Naive thymus-derived CD4-positive, alpha-beta T cell (primary cell): Measurements from ENCODE around the gene KIF18B. TPM values are rescaled to one million over a fixed set of nuclear protein-coding genes. Genes with fewer than 3 reads are reported as not detected.

Experiments
- ATAC-seq: fragments of 150-1000 bp; cut with Tn5 transposase; 2 replicates; pipeline ENCODE4 v1.10.0; 2021; ENCODE audit warnings: mild to moderate bottlenecking, moderate library complexity
- CTCF ChIA-PET: fragments of 350-600 bp; sonication (Branson Sonifier 250); formaldehyde crosslinking; loops from one replicate; lab custom pipeline; 2021; ENCODE audit warnings: antibody characterized with exemption; lab: Charles Lee
- POLR2A ChIA-PET: fragments of 350-600 bp; sonication (Branson Sonifier 250); formaldehyde crosslinking; loops from one replicate; lab custom pipeline; 2021; ENCODE audit warnings: antibody characterized with exemption, inconsistent platforms; lab: Charles Lee
- DNase-seq, 9 donors: peaks; one replicate each; pipeline versions ENCODE4 v3.0.0 to v3.0.0-alpha.2; 2020 to 2022; ENCODE audit warnings: mixed read lengths in 1 of 9
- H3K27ac ChIP-seq: one replicate; pipeline ENCODE4 v1.7.0; 2013; ENCODE audit warnings: mild to moderate bottlenecking, low read depth, low read length, moderate library complexity
- H3K27me3 ChIP-seq, 2 donors: one replicate each; pipeline ENCODE4 v1.7.0; 2013; ENCODE audit warnings: low read length in 2 of 2, mild to moderate bottlenecking in 2 of 2, moderate library complexity in 2 of 2; ENCODE audit not compliant: control insufficient read depth in 2 of 2, insufficient read depth in 2 of 2
- H3K36me3 ChIP-seq, 3 experiments: 1 replicate in 2 of 3; 2 replicates in 1 of 3; pipeline ENCODE4 v1.7.0; 2013; ENCODE audit warnings: low read length in 3 of 3, mild to moderate bottlenecking in 3 of 3, moderate library complexity in 1 of 3; ENCODE audit not compliant: insufficient read depth in 3 of 3, control insufficient read depth in 2 of 3
- H3K4me1 ChIP-seq, 2 donors: one replicate each; pipeline ENCODE4 v1.7.0; 2013; ENCODE audit warnings: low read length in 2 of 2, mild to moderate bottlenecking in 2 of 2, moderate library complexity in 1 of 2; ENCODE audit not compliant: control insufficient read depth in 2 of 2, insufficient read depth in 2 of 2
- H3K4me3 ChIP-seq: 2 replicates; pipeline ENCODE4 v1.7.0; 2013; ENCODE audit warnings: mild to moderate bottlenecking, low read length
- H3K9me3 ChIP-seq, 3 experiments: 1 replicate in 2 of 3; 2 replicates in 1 of 3; pipeline ENCODE4 v1.7.0; 2013; ENCODE audit warnings: low read length in 3 of 3; ENCODE audit not compliant: control insufficient read depth in 2 of 3
- H3K27ac Mint-ChIP-seq, 9 donors: one replicate each; pipeline ENCODE4 v1.8.0; 2020 to 2022; ENCODE audit warnings: mixed read lengths in 9 of 9, mild to moderate bottlenecking in 8 of 9, moderate library complexity in 5 of 9, inconsistent platforms in 2 of 9
- H3K27me3 Mint-ChIP-seq, 5 donors: one replicate each; pipeline ENCODE4 v1.8.0; 2021 to 2022; ENCODE audit warnings: mixed read lengths in 5 of 5, mild to moderate bottlenecking in 1 of 5
- H3K36me3 Mint-ChIP-seq, 5 donors: one replicate each; pipeline ENCODE4 v1.8.0; 2020 to 2022; ENCODE audit warnings: mixed read lengths in 5 of 5, mild to moderate bottlenecking in 3 of 5, inconsistent platforms in 1 of 5
- H3K4me1 Mint-ChIP-seq, 7 donors: one replicate each; pipeline ENCODE4 v1.8.0; 2020 to 2022; ENCODE audit warnings: mixed read lengths in 7 of 7, mild to moderate bottlenecking in 3 of 7, inconsistent platforms in 1 of 7
- H3K4me3 Mint-ChIP-seq, 10 donors: one replicate each; pipeline ENCODE4 v1.8.0; 2020 to 2022; ENCODE audit warnings: mild to moderate bottlenecking in 10 of 10, mixed read lengths in 10 of 10, moderate library complexity in 6 of 10, inconsistent platforms in 2 of 10
- H3K9me3 Mint-ChIP-seq, 11 donors: one replicate each; pipeline ENCODE4 v1.8.0; 2020 to 2022; ENCODE audit warnings: mixed read lengths in 11 of 11, mild to moderate bottlenecking in 4 of 11, inconsistent platforms in 1 of 11, moderate library complexity in 1 of 11
- intact Hi-C, 2 donors: fragments of 100-400 bp; cut with micrococcal nuclease; formaldehyde crosslinking; loops; one replicate each; pipeline ENCODE4 v1.15.1; 2023
- polyA plus RNA-seq, 2 donors: library from polyadenylated mRNA; unstranded; fragments of 300-500 nt; fragmentation: Illumina TruSeq; gene quantifications; one replicate each; pipeline ENCODE4 v1.2.3, GENCODE V29; 2021
- total RNA-seq, 6 experiments: library from RNA in 5 of 6; stranded (reverse) in 5 of 6; gene quantifications; 1 replicate in 5 of 6; 2 replicates in 1 of 6; pipeline ENCODE4 v1.2.3 and lab custom pipeline; 2021 to 2026

The KIF18B gene
- total and polyA plus RNA-seq, 7 experiments from 2014 or later, result 0.17 to 57.2 TPM; not detected in 5

DNA sequence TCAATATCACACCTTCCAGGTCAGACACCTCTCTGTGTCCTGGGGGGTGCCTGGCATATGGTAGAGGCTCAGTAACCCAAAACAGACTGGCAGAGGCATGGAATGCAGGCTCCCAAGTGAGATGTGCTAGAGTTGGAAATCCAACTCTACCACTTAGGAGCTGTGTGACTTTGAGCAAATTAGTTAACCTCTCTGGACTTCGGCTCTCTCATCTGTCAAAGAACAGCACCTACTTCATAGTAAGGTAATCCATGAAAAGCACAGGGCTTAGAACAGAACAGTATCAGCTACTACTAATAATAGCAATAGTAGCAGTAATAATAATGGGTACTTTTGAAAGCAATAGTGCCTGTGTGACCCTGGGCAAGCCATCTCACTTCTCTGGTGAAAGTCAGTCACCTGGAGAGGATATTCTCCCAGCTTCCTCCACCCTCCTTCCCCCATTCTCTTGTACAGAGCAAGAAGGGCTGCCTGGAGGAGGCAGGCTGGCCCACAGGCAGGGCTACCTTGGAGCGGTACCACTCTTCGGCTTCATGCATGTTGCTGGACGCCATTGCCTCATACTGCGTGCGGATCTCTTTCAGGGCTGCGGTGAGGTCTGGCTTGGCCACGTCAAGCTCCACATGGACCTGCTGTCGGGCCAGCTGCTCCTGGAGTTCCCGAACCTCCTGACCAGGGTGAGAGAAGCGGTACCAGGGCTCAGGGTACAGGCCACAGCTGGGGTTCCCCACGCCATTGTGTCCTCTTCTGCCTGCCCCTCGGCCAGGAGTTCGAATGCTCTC lies 34.6 kb downstream of the KIF18B start:
- ATAC-seq, result no peak
- Histone ChIP-seq H3K27ac (no peak overlapping the region), H3K4me1 (peaks cover 0 to 5% of the 10 kb centered on the region in 2 donors), H3K27me3 (no peaks in the 10 kb centered on the region), H3K36me3 (no peaks in the 10 kb centered on the region), H3K4me3 (no peak overlapping the region), H3K9me3 (no peaks in the 10 kb centered on the region)
- Mint-ChIP-seq H3K4me3 (peak overlapping the region in 7 of 10 donors; percentile 3 to 80 (median 48)), H3K9me3 (peaks cover 0 to 1% (median 0%) of the 10 kb centered on the region in 11 donors), H3K4me1 (peaks cover 6 to 16% (median 10%) of the 10 kb centered on the region in 7 donors), H3K27me3 (peaks cover 13 to 40% (median 19%) of the 10 kb centered on the region in 5 donors), H3K27ac (no peak overlapping the region), H3K36me3 (no peaks in the 10 kb centered on the region)
- intact Hi-C loops, result no loop called here
- DNase-seq, result no peak
- ChIA-PET POLR2A (no interaction called here), CTCF (interaction anchor here (1.0 kb wide), 1 partner anchor 108 kb away, joined by 3 read pairs; no protein-coding TSS in a partner anchor)

DNA sequence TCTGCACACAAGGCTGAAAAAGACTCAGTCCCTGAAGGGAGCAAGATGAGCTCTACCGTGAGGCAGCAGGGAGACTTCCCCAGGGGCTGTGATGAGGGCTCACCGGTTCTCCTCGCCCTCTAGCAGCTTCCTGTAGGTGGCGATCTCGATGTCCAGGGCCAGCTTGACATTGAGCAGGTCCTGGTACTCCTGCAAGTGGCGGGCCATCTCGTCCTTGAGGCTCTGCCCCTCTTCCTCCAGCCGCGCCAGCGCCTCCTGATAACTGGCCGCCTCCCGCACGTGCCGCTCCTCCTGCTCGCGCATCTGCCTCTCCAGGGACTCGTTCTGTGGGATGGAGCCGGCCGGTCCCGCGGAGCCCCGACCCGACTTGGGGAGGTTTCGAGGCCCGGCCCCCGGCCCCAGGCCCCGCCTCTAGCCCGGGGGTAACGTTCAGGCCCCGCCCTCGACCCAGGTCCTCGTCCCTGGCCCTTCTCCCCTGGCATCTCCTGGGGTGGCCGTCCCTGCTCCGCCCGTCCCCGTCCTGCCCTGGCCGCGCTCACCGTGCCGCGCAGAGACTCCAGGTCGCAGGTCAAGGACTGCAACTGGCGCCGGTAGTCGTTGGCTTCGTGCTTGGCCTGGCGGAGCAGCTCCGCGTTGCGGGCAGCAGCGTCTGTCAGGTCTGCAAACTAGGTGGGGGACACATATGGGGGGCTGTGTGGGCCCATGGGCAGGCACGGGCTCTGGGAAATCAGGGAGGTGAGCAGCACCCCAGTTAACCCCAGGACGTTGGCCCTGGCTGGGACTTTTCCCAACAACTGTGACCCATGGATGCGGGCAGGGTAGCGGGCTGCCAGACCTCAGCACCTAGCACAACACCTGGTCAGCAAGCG lies 36.2 kb downstream of the KIF18B start:
- DNase-seq, result peak in 8 of 9 donors; percentile 22 to 50 (median 37)
- no peaks in the 10 kb centered on the region for H3K9me3 ChIP-seq
- peaks cover 13 to 39% (median 19%) of the 10 kb centered on the region in 5 donors for H3K27me3 Mint-ChIP-seq
- ChIA-PET CTCF (interaction anchor here (0.6 to 1.4 kb wide), 4 partner anchors 12 to 224 kb away, joined by 3 to 4 read pairs (median 3); partner anchors contain the start of gene ACBD4), POLR2A (interaction anchor here (0.6 kb wide), 2 partner anchors 47 to 250 kb away, joined by 3 read pairs; partner anchors contain the start of gene HEXIM2)
- H3K27me3 ChIP-seq, result no peaks in the 10 kb centered on the region
- peak; percentile 83 for ATAC-seq
- peaks cover 0 to 1% (median 0%) of the 10 kb centered on the region in 11 donors for H3K9me3 Mint-ChIP-seq
- H3K4me3 Mint-ChIP-seq, result peak overlapping the region; percentile 17 to 72 (median 58)
- H3K4me3 ChIP-seq, result peak overlapping the region; percentile 24
- H3K4me1 Mint-ChIP-seq, result peaks cover 6 to 16% (median 10%) of the 10 kb centered on the region in 7 donors
- H3K4me1 ChIP-seq, result peaks cover 0 to 5% of the 10 kb centered on the region in 2 donors
- H3K27ac ChIP-seq, result no peak overlapping the region
- H3K27ac Mint-ChIP-seq, result peak overlapping the region in 1 of 9 donors; percentile 65
- H3K36me3 ChIP-seq, result no peaks in the 10 kb centered on the region
- H3K36me3 Mint-ChIP-seq, result no peaks in the 10 kb centered on the region
- intact Hi-C loops, result loop anchor here in 1 of 2 donors (1.0 kb wide), 1 partner anchor 111 kb away; no protein-coding TSS in a partner anchor

DNA sequence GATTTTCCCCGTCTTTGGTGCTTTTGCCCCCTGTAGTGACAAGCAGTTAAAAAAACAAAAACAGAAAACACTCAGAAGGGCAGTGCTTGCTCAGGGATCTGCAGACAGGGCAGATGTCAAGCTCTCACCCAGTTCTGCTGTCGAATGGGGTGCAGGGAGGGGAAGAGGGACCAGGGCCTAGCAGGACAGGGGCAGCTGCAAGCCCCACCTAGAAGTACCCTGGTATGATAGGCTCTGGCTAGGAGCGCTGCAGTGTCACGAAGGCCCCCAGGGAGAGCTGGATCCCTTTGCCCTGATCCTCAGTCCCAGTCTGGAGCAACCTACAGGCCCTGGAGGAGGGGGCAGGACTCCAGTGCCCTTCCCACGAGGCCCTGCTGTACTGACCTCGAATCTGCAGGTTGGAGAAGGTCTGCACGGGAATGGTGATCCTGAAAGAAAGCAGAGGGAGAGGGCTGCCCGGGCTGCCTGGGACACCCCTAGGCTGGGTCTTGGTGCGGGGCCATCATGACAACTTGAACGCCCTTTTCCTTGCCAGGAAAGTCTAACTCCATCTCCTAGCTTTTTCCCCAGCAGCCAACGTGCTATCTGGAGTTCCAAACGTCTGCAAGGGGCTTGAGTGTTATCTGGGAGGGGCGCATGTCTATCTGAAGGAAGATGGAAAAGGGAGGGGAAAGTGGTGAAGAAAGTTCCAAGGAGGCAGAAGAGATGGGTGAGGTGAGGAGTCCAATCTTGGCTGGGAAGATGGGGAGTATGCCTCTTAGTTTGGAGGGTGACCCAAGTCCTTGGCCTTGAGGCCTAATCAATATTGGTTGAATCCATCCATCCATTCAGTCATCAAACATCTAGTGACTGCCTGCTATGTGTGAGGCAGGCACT lies 37.1 kb downstream of the KIF18B start:
- H3K27ac Mint-ChIP-seq, result peak overlapping the region in 1 of 9 donors; percentile 65
- DNase-seq (no peak), ATAC-seq (no peak)
- H3K27me3 ChIP-seq, result no peaks in the 10 kb centered on the region
- peak overlapping the region in 9 of 10 donors; percentile 44 to 72 (median 60) for H3K4me3 Mint-ChIP-seq
- H3K9me3 ChIP-seq, result no peaks in the 10 kb centered on the region
- no peaks in the 10 kb centered on the region for H3K36me3 Mint-ChIP-seq
- no peaks in the 10 kb centered on the region for H3K36me3 ChIP-seq
- H3K27me3 Mint-ChIP-seq, result peaks cover 13 to 36% (median 20%) of the 10 kb centered on the region in 5 donors
- H3K4me3 ChIP-seq, result no peak overlapping the region
- H3K9me3 Mint-ChIP-seq, result peaks cover 0 to 1% (median 0%) of the 10 kb centered on the region in 11 donors
- H3K27ac ChIP-seq, result no peak overlapping the region
- ChIA-PET CTCF (interaction anchor here (0.6 to 0.7 kb wide), 2 partner anchors 13 to 111 kb away, joined by 3 read pairs; no protein-coding TSS in a partner anchor), POLR2A (interaction anchor here (0.6 to 0.8 kb wide), 3 partner anchors 11 to 251 kb away, joined by 3 read pairs; partner anchors contain the start of genes EFTUD2 and HEXIM2)
- intact Hi-C loops, result loop anchor here in 1 of 2 donors (1.0 kb wide), 1 partner anchor 112 kb away; no protein-coding TSS in a partner anchor
- H3K4me1 Mint-ChIP-seq, result peaks cover 6 to 16% (median 10%) of the 10 kb centered on the region in 7 donors
- peaks cover 0 to 5% of the 10 kb centered on the region in 2 donors for H3K4me1 ChIP-seq

DNA sequence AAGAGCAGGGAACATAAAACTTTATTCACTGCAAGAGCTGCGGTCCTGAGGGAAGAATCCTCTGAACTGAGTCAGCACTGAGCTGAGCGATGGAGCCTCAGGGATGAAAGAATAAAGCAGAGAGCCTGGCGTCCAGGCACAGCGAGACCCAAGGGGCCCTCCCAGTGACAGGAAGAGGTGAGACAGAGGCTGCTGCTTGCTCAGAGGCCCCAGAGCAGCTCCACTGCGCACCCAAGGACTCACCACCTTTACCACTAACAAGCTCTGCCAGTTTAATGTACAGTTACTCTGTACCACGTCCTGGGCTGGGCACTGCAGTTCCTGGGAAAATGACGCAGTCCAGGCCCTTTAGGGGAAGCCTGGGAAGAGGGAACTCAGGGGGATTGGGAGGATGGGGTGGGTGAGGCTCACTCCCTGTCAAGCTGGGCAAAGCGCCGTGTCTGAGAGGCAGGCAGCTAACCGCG lies 37.9 kb downstream of the KIF18B start:
- CTCF ChIA-PET, result interaction anchor here (1.2 kb wide), 1 partner anchor 190 kb away, joined by 5 read pairs; no protein-coding TSS in a partner anchor
- intact Hi-C loops, result no loop called here
- Mint-ChIP-seq H3K27ac (no peak overlapping the region), H3K27me3 (peaks cover 13 to 36% (median 26%) of the 10 kb centered on the region in 5 donors), H3K4me1 (peaks cover 6 to 19% (median 10%) of the 10 kb centered on the region in 7 donors), H3K36me3 (no peaks in the 10 kb centered on the region), H3K9me3 (peaks cover 0 to 1% (median 0%) of the 10 kb centered on the region in 11 donors), H3K4me3 (peak overlapping the region in 1 of 10 donors; percentile 24)
- Histone ChIP-seq H3K4me1 (peaks cover 0 to 5% of the 10 kb centered on the region in 2 donors), H3K36me3 (no peaks in the 10 kb centered on the region), H3K27me3 (no peaks in the 10 kb centered on the region), H3K4me3 (no peak overlapping the region), H3K9me3 (no peaks in the 10 kb centered on the region), H3K27ac (no peak overlapping the region)
- DNase-seq (no peak), ATAC-seq (no peak)
- POLR2A ChIA-PET, result interaction anchor here (0.8 kb wide), 1 partner anchor 10 kb away, joined by 3 read pairs; the partner anchor contains the start of gene EFTUD2

DNA sequence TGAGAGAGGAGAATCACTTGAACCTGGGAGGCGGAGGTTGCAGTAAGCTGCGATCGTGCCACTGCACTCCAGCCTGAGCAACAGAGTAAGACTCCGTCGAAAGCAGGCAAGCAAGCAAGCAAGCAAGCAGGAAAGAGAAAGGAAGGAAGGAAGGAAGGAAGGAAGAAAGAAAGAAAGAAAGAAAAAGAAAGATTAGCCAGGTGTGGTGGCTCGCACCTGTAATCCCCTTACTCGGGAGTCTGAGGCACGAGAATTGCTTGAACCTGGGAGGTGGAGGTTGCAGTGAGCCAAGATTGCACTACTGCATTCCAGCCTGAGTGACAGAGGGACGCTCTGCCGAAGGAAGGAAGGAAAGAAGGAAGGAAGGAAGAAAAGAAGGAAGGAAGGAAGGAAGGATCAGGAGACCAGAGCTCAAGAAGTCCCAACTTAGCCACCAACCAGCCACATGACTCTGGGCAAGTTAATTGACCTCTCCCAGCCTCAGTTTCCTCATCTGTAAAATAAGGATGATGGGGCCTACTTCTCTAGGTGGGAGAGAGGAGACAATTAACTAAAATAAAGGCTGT lies 38.7 kb downstream of the KIF18B start:
- Histone ChIP-seq H3K4me3 (no peak overlapping the region), H3K27ac (no peak overlapping the region), H3K36me3 (no peaks in the 10 kb centered on the region), H3K4me1 (peaks cover 0 to 5% of the 10 kb centered on the region in 2 donors), H3K9me3 (no peaks in the 10 kb centered on the region), H3K27me3 (no peaks in the 10 kb centered on the region)
- Mint-ChIP-seq H3K4me3 (no peak overlapping the region), H3K36me3 (no peaks in the 10 kb centered on the region), H3K4me1 (peaks cover 6 to 19% (median 10%) of the 10 kb centered on the region in 7 donors), H3K27me3 (peaks cover 13 to 28% (median 25%) of the 10 kb centered on the region in 5 donors), H3K9me3 (peaks cover 0 to 1% (median 0%) of the 10 kb centered on the region in 11 donors), H3K27ac (no peak overlapping the region)
- DNase-seq (no peak), ATAC-seq (no peak)
- ChIA-PET CTCF (interaction anchor here (1.2 kb wide), 1 partner anchor 190 kb away, joined by 5 read pairs; no protein-coding TSS in a partner anchor), POLR2A (no interaction called here)
- intact Hi-C loops, result no loop called here
